ENCODE results near the gene GCGR. TPM values are rescaled to one million over a fixed set of nuclear protein-coding genes. Genes with fewer than 3 reads are reported as not detected.

Gene GCGR
- total and polyA plus RNA-seq, 3 donors from 2014 or later: 0.88 to 1.5 (median 1.3) TPM

DNA sequence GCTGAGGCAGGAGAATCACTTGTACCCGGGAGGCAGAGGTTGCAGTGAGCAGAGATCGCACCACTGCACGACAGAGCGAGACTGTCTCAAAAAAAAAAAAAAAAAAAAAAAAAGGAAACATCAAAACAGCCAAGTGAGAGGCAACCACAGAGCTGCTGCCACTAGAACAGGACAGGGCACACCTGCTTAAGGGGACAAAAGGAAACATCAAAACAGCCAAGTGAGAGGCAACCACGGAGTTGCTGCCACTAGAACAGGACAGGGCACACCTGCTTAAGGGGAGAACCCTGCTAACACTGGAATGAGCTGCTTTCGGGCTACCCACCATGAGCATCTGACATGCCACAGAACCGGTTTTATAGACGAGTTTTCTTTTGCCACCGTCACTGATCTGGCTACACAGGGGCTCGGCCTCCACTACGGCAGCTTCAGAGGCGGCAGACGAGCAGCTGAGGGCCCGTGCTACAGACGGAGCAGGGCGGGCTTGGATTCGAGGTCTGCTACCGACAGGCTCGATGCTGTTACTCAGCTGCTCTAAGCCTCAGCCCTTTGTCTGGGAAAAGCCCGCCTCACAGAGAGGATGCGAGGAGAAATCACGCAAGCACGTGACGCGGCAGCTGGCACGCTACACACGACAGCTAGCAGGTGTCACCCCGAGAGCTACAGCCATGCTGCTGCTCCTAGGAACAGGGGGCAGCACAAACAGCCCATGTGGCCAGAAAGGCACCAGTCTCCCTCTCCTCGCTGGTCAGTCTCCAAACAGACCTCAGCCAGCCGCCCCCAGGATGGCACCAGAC, 54.4 kb downstream of the GCGR start:
- no peak overlapping the region for H3K4me3 ChIP-seq
- H3K27ac ChIP-seq: no peak overlapping the region
- H3K27me3 ChIP-seq: no peaks in the 10 kb centered on the region
- intact Hi-C loops (cut with DNase I; ENCODE audit: low total_unique reads): no loop called here
- H3K9me3 ChIP-seq: no peaks in the 10 kb centered on the region
- no peak for DNase-seq
- TF ChIP-seq, protein P1, sequence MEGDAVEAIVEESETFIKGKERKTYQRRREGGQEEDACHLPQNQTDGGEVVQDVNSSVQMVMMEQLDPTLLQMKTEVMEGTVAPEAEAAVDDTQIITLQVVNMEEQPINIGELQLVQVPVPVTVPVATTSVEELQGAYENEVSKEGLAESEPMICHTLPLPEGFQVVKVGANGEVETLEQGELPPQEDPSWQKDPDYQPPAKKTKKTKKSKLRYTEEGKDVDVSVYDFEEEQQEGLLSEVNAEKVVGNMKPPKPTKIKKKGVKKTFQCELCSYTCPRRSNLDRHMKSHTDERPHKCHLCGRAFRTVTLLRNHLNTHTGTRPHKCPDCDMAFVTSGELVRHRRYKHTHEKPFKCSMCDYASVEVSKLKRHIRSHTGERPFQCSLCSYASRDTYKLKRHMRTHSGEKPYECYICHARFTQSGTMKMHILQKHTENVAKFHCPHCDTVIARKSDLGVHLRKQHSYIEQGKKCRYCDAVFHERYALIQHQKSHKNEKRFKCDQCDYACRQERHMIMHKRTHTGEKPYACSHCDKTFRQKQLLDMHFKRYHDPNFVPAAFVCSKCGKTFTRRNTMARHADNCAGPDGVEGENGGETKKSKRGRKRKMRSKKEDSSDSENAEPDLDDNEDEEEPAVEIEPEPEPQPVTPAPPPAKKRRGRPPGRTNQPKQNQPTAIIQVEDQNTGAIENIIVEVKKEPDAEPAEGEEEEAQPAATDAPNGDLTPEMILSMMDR (IDR thresholded peaks at IDR 0.05): no peak
- no peaks in the 10 kb centered on the region for H3K36me3 ChIP-seq (ENCODE audit: low read depth, missing control alignments)
- WGBS, 2 donors: 82 to 89% methylated on average over 25 to 30 of the region's 30 CpGs
- H3K4me1 ChIP-seq: peaks cover 24% of the 10 kb centered on the region

DNA sequence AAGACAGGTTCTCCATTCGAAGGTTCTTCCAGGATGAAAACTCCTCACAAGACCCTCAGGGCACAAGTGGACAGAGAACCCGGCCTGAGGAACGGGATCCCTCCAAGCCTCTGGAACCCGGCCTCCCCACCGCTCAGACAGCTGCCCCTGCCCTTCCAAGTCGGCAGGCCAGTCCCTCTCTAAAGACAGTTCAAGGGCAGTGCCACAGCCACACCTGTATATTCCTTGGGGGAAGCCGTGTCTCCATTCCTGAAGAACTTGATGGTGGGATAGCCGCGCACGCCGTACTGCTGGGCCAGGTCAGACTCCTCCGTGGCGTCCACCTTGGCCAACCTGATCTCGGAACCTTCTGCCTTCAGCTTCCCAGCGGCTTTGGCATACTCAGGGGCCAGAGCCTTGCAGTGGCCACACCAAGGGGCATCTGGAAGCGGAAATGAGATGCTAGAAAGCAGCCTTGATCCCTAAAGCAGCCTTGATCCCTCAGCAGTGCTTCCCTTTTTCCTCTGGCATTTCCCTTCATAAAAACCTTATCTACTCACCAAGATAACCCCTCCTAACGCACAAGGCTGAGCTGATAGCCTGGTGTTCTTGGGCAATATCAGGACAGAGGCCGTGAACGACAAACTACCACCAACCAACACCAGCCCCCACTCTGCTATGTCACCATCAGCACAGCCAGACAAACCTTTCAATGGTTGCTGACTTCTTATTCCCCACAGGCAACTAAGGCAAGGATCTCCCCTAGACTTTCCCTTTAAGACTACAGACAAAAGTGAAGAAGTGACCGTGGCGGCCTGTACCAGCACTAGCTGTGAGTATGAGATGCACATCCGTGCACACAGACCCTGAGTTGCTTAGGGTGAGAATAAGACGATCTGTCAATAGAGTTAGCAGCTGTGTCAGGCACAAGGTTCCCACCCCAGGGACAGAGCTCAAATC, 55.3 kb downstream of the GCGR start:
- 51 to 53% methylated on average over 23 of the region's 23 CpGs for WGBS, 2 donors
- H3K36me3 ChIP-seq (ENCODE audit: low read depth, missing control alignments): no peaks in the 10 kb centered on the region
- DNase-seq: no peak
- H3K4me3 ChIP-seq: peak overlapping the region; percentile 92 to 98
- H3K9me3 ChIP-seq: no peaks in the 10 kb centered on the region
- intact Hi-C loops (cut with DNase I; ENCODE audit: low total_unique reads): no loop called here
- no peak for TF ChIP-seq POLR2A (IDR thresholded peaks at IDR 0.05)
- TF ChIP-seq, protein P1 (IDR thresholded peaks at IDR 0.05): no peak
- H3K27me3 ChIP-seq: no peaks in the 10 kb centered on the region
- peaks cover 24% of the 10 kb centered on the region for H3K4me1 ChIP-seq
- H3K27ac ChIP-seq: peak overlapping the region; percentile 71 to 91

DNA sequence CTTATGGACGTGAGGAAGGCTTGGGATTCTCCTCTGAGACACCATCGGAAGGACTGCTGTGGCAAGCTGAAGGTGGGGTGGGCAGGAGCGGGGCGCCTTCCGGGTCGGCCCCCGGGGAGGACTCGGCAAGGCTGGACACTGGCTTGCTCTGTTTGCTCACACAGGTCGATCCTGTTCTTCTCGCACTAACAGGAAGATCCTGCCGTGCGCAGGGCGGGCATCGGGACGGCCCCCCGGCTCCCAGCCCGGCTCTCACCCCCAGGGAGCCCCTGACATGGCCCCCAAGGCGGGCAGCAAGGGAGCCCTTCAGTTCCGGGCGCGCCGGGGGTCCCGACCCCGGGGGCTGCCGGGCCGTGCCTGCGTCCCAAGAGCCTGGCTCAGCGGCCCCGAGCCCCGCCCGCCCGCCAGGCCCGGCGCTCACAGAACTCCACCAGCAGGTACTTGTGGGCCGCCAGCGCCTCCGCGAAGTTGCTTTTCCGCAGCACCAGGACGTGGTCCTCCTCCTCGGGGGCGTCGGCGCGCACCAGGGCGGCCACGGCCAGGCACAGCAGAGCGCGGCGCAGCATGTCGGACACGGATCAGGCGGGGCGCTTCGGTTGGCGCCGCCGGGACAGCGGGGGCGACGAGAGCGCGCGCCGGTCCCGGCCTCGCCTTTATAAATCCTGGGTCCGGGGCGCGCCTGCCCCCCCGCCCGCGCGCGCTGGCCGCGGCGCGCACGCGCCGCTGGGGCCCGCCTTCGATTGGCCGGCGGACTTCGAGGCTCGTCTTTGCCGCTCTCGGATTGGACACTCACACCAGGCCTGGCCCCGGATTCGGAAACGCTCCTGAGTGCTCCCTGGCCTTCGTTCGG, 56.2 kb downstream of the GCGR start, which contains the start of gene P4HB:
TSS of gene P4HB (minus strand) at position 630 of the 850 bp plus-strand sequence. CDS start at position 566, 64 bp downstream.
- intact Hi-C loops (cut with DNase I; ENCODE audit: low total_unique reads): no loop called here
- peak within 1 kb of the TSS; percentile 92 to 98 for H3K4me3 ChIP-seq
- peaks cover 24% of the 10 kb centered on the region for H3K4me1 ChIP-seq
- 0 to 1% methylated on average over 2 to 91 of the region's 95 CpGs for WGBS, 2 donors
- no peaks in the 10 kb centered on the region for H3K36me3 ChIP-seq (ENCODE audit: low read depth, missing control alignments)
- no peak for DNase-seq
- no peaks in the 10 kb centered on the region for H3K9me3 ChIP-seq
- no peaks in the 10 kb centered on the region for H3K27me3 ChIP-seq
- peak within 1 kb of the TSS; percentile 91 to 94 for H3K27ac ChIP-seq
- TF ChIP-seq POLR2A (IDR thresholded peaks at IDR 0.05): peak; percentile 36
- TF ChIP-seq, protein P1 (IDR thresholded peaks at IDR 0.05): peak in 1 of 3 experiments; percentile 42

DNA sequence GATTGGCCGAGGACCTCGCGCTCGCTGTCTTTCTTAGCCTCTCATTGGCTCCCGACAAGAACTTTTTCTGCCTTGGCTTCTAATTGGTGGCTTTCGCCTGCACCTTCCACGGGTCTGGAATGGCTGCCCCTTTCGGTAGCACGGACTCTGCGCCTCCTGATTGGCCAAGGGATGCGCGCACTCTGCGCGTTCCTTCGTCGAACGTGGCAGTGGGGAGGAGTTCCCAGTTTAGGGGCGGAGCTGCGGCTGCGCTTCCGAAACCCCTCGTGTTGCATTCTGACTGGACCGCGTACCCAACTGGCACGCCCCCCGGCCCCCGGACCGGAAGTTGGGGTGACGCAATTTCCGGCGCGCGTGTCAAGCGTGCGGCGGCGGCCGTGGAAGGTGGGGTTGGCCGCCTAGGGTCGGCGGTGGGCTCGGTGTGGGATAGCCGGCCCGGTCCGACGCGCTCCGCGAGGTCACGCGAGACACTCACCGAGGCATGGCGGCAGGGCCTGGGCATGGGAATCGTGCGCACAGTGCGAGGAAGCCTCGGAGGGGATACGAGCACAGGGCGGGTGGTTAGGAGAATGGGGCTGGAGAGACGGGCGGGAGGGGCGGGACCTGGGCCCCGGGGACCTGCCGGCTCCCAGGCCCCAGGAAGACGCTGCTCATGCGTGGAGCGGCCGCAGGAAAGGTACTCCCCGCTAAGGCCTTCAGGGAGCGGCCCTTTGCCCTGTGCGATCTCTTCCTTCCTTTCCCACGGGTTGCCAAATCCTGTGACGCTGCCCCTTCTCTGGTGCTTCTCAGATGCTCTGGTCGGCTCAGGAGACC, 57.0 kb downstream of the GCGR start:
- 0% methylated on average over 13 to 41 of the region's 74 CpGs for WGBS, 2 donors
- Histone ChIP-seq H3K4me3 (peak overlapping the region; percentile 74 to 87), H3K36me3 (ENCODE audit: low read depth, missing control alignments) (no peaks in the 10 kb centered on the region), H3K4me1 (peaks cover 27% of the 10 kb centered on the region), H3K27ac (peak overlapping the region; percentile 91 to 94), H3K9me3 (no peaks in the 10 kb centered on the region), H3K27me3 (no peaks in the 10 kb centered on the region)
- intact Hi-C loops (cut with DNase I; ENCODE audit: low total_unique reads): no loop called here
- DNase-seq: peak; percentile 99
- TF ChIP-seq POLR2A (IDR thresholded peaks at IDR 0.05): peak; percentile 96
- TF ChIP-seq, protein P1 (IDR thresholded peaks at IDR 0.05): peak in 2 of 3 experiments; percentile 5 to 39

Data from testis (tissue), 3 donors.